Large intestine (tissue), 1 donor: Measurements from ENCODE around the gene CLEC5A. TPM values are rescaled to one million over a fixed set of nuclear protein-coding genes. Genes with fewer than 3 reads are reported as not detected.

Experiments
- polyA plus RNA-seq: library from polyadenylated mRNA; unstranded; fragments of 120-200 nt; gene quantifications from one replicate; pipeline ENCODE4 v1.2.1, GENCODE V29; 2013

Gene CLEC5A
- polyA plus RNA-seq, 1 donor: 0.09 TPM

Other genes starting within 250 kb of the CLEC5A start
- gene DENND11, start 244.8 kb downstream of the CLEC5A start, polyA plus RNA-seq: 53.4 TPM
- gene WEE2, start 238.6 kb downstream of the CLEC5A start, polyA plus RNA-seq: 5.1 TPM
- 134 TPM for gene SSBP1, start 208.6 kb downstream of the CLEC5A start, polyA plus RNA-seq
- 0.15 TPM for gene TAS2R3, start 182.9 kb downstream of the CLEC5A start, polyA plus RNA-seq
- 2.6 TPM for gene TAS2R4, start 170.3 kb downstream of the CLEC5A start, polyA plus RNA-seq
- gene TAS2R5, start 156.8 kb downstream of the CLEC5A start, polyA plus RNA-seq: 6.6 TPM
- gene PRSS37, start 105.5 kb downstream of the CLEC5A start, polyA plus RNA-seq: 0.34 TPM
- gene OR9A4, start 30.6 kb downstream of the CLEC5A start, polyA plus RNA-seq: not detected
- gene TAS2R38, start 26.8 kb upstream of the CLEC5A start, polyA plus RNA-seq: 0.16 TPM
- 8.6 TPM for gene MGAM, start 48.9 kb upstream of the CLEC5A start, polyA plus RNA-seq
- gene MGAM2, start 164.7 kb upstream of the CLEC5A start, polyA plus RNA-seq: 53.8 TPM